Endothelial cell of umbilical vein (primary cell): ENCODE data around the gene ZHX3. TPM values are rescaled to one million over a fixed set of nuclear protein-coding genes. Genes with fewer than 3 reads are reported as not detected.

Experiments used
- BruUV-seq: library from RNA; stranded (reverse); fragments of 400-500 nt; replicated peaks from 2 replicates; lab custom pipeline; 2021; lab: Mats Ljungman, UMichigan
- CTCF ChIA-PET: fragments of 300-600, 350-600 bp; sonication (Branson Sonifier 250); formaldehyde crosslinking; loops from one replicate; lab custom pipeline; 2021; ENCODE audit warnings: antibody characterized with exemption, inconsistent platforms; lab: Charles Lee
- POLR2A ChIA-PET: fragments of 300-600, 350-600 bp; sonication (Branson Sonifier 250); formaldehyde crosslinking; loops from one replicate; lab custom pipeline; 2021; ENCODE audit warnings: antibody characterized with exemption, inconsistent platforms; lab: Charles Lee
- DNase-seq: peaks from one replicate; pipeline ENCODE4 v3.0.0-alpha.2; 2011; ENCODE audit warnings: low read depth, low spot score
- FAIRE-seq: peaks from 2 replicates; lab custom pipeline; 2011; peaks lifted over from hg19 to GRCh38; lab: Jason Lieb, UNC
- H2AFZ ChIP-seq: 2 replicates; pipeline ENCODE4 v1.6.0; 2012; ENCODE audit warnings: low read depth, low read length, control low read depth, inconsistent platforms
- H3K27ac ChIP-seq: 2 replicates; pipeline ENCODE4 v1.5.1; 2011; ENCODE audit warnings: low read depth, mild to moderate bottlenecking, control low read depth, low read length, moderate library complexity; ENCODE audit not compliant: insufficient read depth
- H3K27me3 ChIP-seq, 2 experiments: 2 replicates each; pipeline versions ENCODE4 v1.6.0 to v1.6.1; 2011; ENCODE audit warnings: low read length in 2 of 2, mixed read lengths in 1 of 2; ENCODE audit not compliant: control insufficient read depth in 2 of 2, insufficient read depth in 2 of 2
- H3K36me3 ChIP-seq, 2 experiments: 2 replicates in 1 of 2; 3 replicates in 1 of 2; pipeline ENCODE4 v1.5.1; 2011; ENCODE audit warnings: low read length in 2 of 2, mild to moderate bottlenecking in 1 of 2, moderate library complexity in 1 of 2; ENCODE audit not compliant: control insufficient read depth in 2 of 2, insufficient read depth in 2 of 2; ENCODE audit errors: extremely low read depth in 1 of 2
- H3K4me1 ChIP-seq: 3 replicates; pipeline ENCODE4 v1.5.1; 2011; ENCODE audit warnings: mild to moderate bottlenecking, low read length; ENCODE audit not compliant: control insufficient read depth, insufficient read depth; ENCODE audit errors: extremely low read depth
- H3K4me2 ChIP-seq: 2 replicates; pipeline ENCODE4 v1.6.1; 2011; ENCODE audit warnings: low read length, control low read depth, mixed read lengths; ENCODE audit not compliant: insufficient read depth
- H3K4me3 ChIP-seq, 3 experiments: fragments of 200-600 bp in 1 of 3; sonication (generic), shearing (Covaris generic) in 1 of 3; replicated peaks in 1 of 3; 2 replicates each; pipeline ENCODE4 v1.5.1; 2011 to 2016; ENCODE audit warnings: control low read depth in 3 of 3, low read length in 3 of 3, mild to moderate bottlenecking in 2 of 3, inconsistent platforms in 1 of 3, low read depth in 1 of 3, moderate library complexity in 1 of 3; ENCODE audit not compliant: insufficient read depth in 1 of 3
- H3K79me2 ChIP-seq: 2 replicates; pipeline ENCODE4 v1.6.0; 2012; ENCODE audit warnings: low read length, inconsistent platforms; ENCODE audit not compliant: control insufficient read depth, insufficient read depth
- H3K9ac ChIP-seq: replicated peaks from 2 replicates; pipeline ENCODE3; 2011; ENCODE audit warnings: low read length, control low read depth; ENCODE audit not compliant: insufficient read depth; ENCODE audit errors: extremely low read depth
- H3K9me1 ChIP-seq: replicated peaks from 3 replicates; pipeline ENCODE4 v1.6.0; 2011; ENCODE audit warnings: mild to moderate bottlenecking, low read length; ENCODE audit not compliant: control insufficient read depth, insufficient read depth; ENCODE audit errors: extremely low read depth
- H3K9me3 ChIP-seq: replicated peaks from 2 replicates; pipeline ENCODE4 v1.5.1; 2012; ENCODE audit warnings: low read length, inconsistent platforms; ENCODE audit not compliant: control insufficient read depth, insufficient read depth
- H4K20me1 ChIP-seq: replicated peaks from 2 replicates; pipeline ENCODE3; 2011; ENCODE audit warnings: mild to moderate bottlenecking, low read length; ENCODE audit not compliant: control insufficient read depth, insufficient read depth; ENCODE audit errors: extremely low read depth
- CTCF ChIP-seq, 2 donors: IDR thresholded peaks; 1 replicate in 1 of 2; 2 replicates in 1 of 2; pipeline ENCODE4 v1.5.1; 2011; ENCODE audit warnings: low read length in 2 of 2, mild to moderate bottlenecking in 2 of 2, moderate library complexity in 2 of 2, control low read depth in 1 of 2, inconsistent platforms in 1 of 2, low read depth in 1 of 2; ENCODE audit not compliant: insufficient read depth in 1 of 2; ENCODE audit errors: extremely low read depth in 1 of 2
- EZH2 ChIP-seq: IDR thresholded peaks from 2 replicates; pipeline ENCODE4 v1.6.1; 2012; ENCODE audit warnings: borderline replicate concordance, low read depth, mild to moderate bottlenecking, moderate library complexity, low read length, inconsistent platforms; ENCODE audit not compliant: severe bottlenecking
- FOS ChIP-seq: IDR thresholded peaks from 2 replicates; pipeline ENCODE4 v1.6.1; 2011; ENCODE audit warnings: mild to moderate bottlenecking, low read length, moderate library complexity, borderline replicate concordance; ENCODE audit not compliant: insufficient read depth
- GATA2 ChIP-seq: IDR thresholded peaks from 2 replicates; pipeline ENCODE4 v1.7.0; 2011; ENCODE audit warnings: low read depth, mild to moderate bottlenecking, moderate library complexity, mixed read lengths, low read length; ENCODE audit not compliant: insufficient read length, insufficient read depth
- JUN ChIP-seq: IDR thresholded peaks from 2 replicates; pipeline ENCODE4 v1.6.1; 2011; ENCODE audit warnings: borderline replicate concordance, low read depth; ENCODE audit not compliant: insufficient read length, insufficient read depth
- MAX ChIP-seq: IDR thresholded peaks from 2 replicates; pipeline ENCODE4 v1.6.1; 2011; ENCODE audit not compliant: insufficient read depth, insufficient read length
- MYC ChIP-seq: IDR thresholded peaks from one replicate; pipeline ENCODE4 v1.6.1; 2011; ENCODE audit warnings: mild to moderate bottlenecking, low read depth, low read length
- POLR2A ChIP-seq: IDR thresholded peaks from 2 replicates; pipeline ENCODE4 v1.6.1; 2012; ENCODE audit warnings: low read depth, mild to moderate bottlenecking, control low read depth, low read length
- POLR2AphosphoS5 ChIP-seq: IDR thresholded peaks from 2 replicates; pipeline ENCODE4 v1.6.1; 2012; ENCODE audit warnings: low read depth, mild to moderate bottlenecking, control low read depth, low read length, moderate library complexity; ENCODE audit not compliant: insufficient read depth
- dilution Hi-C: fragments of 300-500 bp; cut with MboI; formaldehyde crosslinking; loops from one replicate; pipeline ENCODE4 v1.15.0; 2019; ENCODE audit warnings: low sequenced_read_pairs; ENCODE audit not compliant: extremely low pct_ligation_motif_present
- intact Hi-C: fragments of 100-400 bp; cut with micrococcal nuclease; formaldehyde crosslinking; loops from one replicate; pipeline ENCODE4 v1.10.0; 2022
- polyA plus RNA-seq, 4 experiments: library from polyadenylated mRNA; depleted of rRNA in 3 of 4; stranded (reverse) in 3 of 4; unstranded in 1 of 4; fragments of >200 nt; gene quantifications; 2 replicates each; pipeline versions ENCODE4 v1.2.1 to v1.2.3, GENCODE V29; 2011 to 2012; ENCODE audit warnings: missing spikeins in 1 of 4
- total RNA-seq: library from RNA; stranded (reverse); gene quantifications from 2 replicates; pipeline ENCODE4 v1.2.3, GENCODE V29; 2021

The ZHX3 gene
- total and polyA plus RNA-seq, 2 donors (not counting 3 experiments of a cell fraction or from before 2014, with no cell fraction given) = 7.4 to 17.8 TPM

- dilution Hi-C loops (no loop called here), intact Hi-C loops (no loop called here)
- Histone ChIP-seq H3K27ac (no peak overlapping the region), H3K9me3 (no peaks in the 10 kb centered on the region), H3K4me1 (no peaks in the 10 kb centered on the region), H2AFZ (no peak overlapping the region), H4K20me1 (no peaks in the 10 kb centered on the region), H3K27me3 (no peaks in the 10 kb centered on the region), H3K9me1 (no peaks in the 10 kb centered on the region), H3K79me2 (no peaks in the 10 kb centered on the region), H3K4me2 (no peak overlapping the region), H3K4me3 (no peak overlapping the region), H3K36me3 (no peaks in the 10 kb centered on the region), H3K9ac (no peak overlapping the region)
- POLR2A ChIA-PET = no interaction called here
- BruUV-seq = no TSS peak
- no peak for TF ChIP-seq CTCF (IDR thresholded peaks at IDR 0.05; ENCODE audit: extremely low read depth in 1 of 2, insufficient read depth in 1 of 2, low read depth in 1 of 2, low read length in 2 of 2)
- no peak for TF ChIP-seq POLR2AphosphoS5
- TF ChIP-seq FOS = no peak
- TF ChIP-seq JUN = no peak
- no peak for TF ChIP-seq POLR2A
- TF ChIP-seq EZH2 = no peak
- TF ChIP-seq GATA2 = no peak
- TF ChIP-seq MYC = no peak
- TF ChIP-seq MAX = no peak
- CTCF ChIA-PET = interaction anchor here (1.0 kb wide), 1 partner anchor 38 kb away, joined by 3 read pairs; no protein-coding TSS in a partner anchor
- FAIRE-seq = no peak
- no peak for DNase-seq
These were observed 48.4 kb downstream of the ZHX3 start for GRCh38 chr20:41268917-41269652.
